NCI-H524 (cell line): Measurements from ENCODE around the gene USP50.
"Not testable (repeated sequence)": the region's sequence is repeated elsewhere in the genome, so short reads cannot be mapped to it uniquely, and the experiment has no call there.

Experiments used
- DNase-seq, 2 experiments: peaks; one replicate each; lab custom pipeline; 2025; lab: John Stamatoyannopoulos, UW

Gene USP50

DNA sequence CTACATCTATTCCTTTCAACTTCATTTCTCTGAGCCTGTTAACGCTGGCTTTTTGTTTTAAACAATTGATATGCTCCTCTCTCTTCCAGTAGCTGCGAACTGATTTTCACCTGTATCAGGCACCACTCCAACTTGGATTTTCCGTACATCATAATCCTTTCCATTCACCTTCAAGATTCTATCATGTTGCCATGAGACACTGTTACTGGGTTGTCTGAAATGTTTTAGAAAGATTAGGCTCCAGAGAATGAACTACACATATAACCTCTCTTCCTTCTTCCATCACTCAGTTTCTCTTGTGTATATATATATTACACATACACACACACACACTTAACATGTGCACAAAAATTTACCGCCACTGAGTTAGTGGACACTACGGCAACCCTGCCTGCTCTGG lies at the start of gene USP50:
Gene USP50, minus strand, starts transcription at position 101 of the 400 bp plus-strand sequence. CDS start 141 bp downstream, outside the sequence.
- DNase-seq = no peak

DNA sequence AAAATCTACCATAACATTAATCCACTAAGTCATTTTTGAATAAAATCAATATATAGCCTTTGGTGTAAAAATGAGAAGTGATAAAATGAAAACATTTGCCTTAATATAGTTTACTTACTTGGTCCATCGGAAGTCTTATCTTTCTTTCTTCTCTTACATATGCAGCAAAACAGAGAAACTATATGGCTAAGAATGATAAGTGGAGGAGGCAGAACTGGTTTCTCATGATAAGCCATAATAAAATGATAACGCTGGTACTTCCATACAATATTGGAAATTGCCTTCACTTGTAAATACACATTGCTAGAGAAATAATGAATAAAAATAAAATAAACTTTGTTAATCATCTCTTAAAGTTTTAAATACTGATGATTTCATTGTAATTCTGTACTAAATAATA lies 47.8 kb upstream of the USP50 start:
- DNase-seq = no peak

DNA sequence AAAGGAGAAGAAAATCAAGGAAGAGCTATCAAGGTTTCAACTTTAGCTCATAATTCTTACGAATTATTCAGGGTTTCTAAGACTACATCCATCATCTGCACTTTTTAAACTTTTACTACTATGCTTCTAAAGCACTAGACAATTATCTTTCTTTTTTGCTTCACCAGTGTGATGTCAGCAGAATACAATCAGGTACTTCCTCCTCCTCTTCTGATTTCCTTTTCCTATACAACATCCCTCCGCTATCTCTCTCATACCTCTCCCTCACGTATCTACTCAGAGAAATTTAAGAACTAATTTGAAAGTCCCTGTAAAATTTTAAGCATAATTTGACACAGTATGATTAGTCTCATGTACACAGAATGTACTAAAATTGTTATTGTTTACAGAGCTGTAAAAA lies 47.3 kb upstream of the USP50 start:
- no peak for DNase-seq

DNA sequence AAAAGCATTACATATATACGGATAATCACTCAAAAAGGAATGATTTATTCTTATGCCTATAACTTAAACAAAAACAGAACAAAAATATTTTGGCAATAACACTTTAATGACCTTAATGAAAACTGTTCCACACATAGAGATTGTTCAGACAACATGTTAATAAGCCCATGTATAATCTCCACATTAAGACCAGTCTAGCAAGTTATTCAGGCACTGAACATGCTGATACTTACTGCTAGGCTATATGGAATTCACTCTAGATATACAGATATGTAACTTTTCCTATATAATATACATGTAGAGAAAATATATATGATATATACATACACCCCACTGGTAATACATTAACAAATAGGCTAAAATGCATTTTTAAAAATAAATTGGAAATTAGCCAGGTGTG lies 43.8 kb upstream of the USP50 start:
- DNase-seq = no peak

DNA sequence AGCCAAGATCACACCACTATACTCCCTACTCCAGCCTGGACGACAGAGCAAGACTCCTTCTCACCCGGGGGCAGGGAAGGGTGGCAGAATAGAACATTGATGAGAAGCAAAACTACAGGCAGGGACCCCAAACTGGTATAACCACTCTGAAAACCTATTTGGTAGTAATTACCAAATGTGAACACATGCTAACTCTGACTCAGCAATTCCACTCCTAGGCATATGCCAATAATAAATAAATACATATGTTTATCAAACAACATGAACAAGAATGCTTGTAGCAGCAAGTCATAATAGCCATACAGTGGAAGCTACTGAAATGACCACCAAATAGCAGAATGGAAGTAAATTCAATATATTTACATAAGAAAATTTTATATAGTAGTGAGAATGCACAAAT lies 31.0 kb upstream of the USP50 start:
- DNase-seq = no peak

DNA sequence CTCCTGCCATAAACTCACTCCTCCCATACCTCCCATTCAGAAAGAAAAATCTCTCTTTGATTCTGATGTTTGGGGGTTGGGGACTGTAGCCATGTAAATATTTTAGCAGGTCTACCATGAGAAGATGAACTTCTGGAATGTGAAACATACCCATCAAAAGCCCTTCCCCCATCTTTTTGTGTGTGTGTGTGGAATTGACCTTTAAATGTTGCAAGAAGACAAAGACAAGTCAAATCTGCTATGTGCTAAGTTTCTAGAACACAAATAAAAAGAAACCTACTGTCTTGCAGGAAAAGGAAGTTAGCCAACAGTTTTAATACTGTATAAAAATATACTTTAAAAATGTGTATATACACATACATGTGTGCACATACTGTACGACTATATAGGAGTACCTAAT lies 29.7 kb upstream of the USP50 start:
- DNase-seq = no peak

DNA sequence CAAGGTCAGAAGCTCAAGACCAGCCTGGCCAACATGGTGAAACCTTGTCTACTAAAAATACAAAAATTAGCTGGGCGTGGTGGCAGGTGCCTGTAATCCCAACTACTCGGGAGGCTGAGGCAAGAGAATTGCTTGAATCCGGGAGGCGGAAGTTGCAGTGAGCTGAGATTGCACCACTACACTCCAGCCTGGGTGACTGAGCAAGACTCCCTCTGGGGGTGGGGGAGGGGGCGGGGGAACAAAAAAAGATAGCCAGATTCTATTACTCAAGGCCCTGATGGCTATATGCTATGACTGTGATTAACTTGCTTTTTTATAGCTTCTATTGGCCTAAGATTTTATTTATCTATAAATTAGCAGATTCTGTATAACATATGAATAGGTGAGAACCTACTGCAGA lies 27.4 kb upstream of the USP50 start:
- not testable (repeated sequence) for DNase-seq

DNA sequence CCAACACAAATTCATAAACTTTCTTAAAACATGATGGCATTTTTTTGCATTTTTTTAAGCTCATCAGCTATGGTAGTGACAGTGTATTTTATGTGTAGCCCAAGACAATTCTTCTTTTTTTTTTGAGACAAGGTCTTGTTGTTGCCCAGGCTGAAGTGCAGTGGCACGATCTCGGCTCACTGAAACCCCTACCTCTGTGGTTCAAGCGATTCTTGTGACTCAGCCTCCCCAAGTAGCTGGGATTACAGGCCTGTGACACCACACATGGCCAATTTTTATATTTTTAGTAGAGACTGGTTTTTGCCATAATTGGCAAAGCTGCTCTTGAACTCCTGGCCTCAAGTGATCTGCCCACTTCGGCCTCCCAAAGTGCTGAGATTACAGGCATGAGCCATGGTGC lies 17.3 kb upstream of the USP50 start:
- DNase-seq = no peak

DNA sequence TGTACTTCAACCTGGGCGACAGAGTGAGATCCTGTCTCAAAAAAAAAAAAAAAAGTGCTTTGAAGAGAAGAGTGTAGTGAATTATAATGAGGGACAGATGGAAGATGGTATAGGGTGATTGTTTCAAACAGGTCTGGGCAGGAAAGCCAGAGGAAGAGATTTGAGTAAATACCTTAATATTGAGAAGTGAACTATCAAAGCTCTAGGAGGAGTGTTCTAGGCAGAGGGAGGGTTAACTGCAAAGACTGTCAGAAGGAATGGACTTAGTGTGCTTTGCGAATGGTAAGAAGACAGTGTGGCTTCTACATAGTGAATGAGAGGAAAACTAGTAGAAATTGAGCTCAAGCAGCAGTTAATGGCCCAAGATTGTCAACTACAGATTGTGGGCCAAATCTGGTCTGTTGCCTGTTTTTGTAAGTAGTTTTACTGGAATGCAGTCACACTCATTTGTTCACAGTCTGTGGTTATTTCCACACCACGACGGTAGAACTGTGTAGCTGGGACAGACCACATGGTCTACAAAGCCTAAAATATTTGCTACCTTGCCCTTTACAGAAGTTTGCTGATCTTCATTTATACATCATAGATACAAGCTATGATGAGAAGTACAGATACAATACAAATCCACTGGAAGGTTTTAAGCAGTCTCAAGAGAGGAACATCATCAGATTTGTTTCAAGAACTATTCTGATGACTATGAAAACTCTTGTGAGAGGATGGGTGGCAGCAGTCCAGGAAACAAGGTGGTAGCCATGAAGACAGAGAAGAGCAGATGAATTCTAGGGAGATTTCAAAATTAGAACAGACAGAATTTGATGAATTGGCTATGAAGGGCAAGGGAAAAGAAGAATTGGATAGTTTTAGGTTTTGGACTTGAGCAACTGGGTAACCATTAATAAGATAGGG lies 16.5 kb upstream of the USP50 start:
- DNase-seq = peak in 1 of 2 experiments; percentile 34

DNA sequence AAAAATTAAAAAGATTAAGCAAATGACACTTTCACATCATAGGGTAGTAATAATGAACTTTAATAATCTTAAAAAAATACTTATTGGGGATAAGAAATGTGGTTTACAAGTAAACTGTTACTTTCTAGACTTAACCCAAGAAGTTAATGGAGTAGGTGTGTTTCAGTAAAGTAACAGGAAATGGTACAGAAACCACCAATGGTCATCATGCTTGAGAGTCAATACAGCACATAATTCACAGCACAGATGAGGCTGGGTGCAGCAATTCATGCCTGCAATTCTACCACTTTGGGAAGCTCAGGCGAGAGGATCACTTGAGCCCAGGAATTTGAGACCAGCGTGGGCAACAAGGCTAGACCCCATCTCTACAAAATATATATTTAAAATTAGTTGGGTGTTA lies 11.5 kb upstream of the USP50 start:
- DNase-seq = no peak

DNA sequence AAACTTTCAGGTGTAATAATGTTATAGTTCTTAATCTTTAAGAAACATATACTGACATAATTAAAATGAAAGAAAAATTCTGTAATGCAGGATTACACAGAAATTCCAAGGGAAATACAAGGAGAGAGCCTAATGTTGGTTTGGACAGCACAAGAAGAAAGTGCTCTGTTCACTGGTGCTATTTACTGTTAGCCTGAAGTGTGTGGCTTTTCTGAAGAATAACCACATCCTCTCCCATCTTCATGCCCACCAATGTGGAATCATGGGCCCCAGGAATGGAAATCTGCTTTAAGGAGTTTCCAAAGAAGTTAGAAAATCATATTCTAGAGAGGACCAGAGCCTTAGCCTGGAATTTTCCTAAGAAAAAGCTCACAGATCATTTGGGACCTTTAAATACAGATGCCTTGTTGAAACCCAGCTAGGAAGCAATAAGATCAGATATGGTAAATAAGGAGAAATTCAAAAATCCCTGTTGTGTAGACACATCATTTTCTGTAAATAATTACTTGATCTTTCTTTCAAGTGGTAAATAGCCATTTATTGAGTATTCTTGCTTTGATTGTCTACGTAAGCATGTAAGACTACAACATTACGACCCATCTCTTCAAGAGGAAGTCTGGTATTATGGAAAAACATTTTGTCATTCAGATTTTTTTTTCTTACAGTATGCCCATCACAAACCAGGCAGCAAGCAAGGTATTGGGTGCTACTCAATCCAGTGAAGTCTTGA lies 10.3 kb upstream of the USP50 start:
- DNase-seq = no peak

DNA sequence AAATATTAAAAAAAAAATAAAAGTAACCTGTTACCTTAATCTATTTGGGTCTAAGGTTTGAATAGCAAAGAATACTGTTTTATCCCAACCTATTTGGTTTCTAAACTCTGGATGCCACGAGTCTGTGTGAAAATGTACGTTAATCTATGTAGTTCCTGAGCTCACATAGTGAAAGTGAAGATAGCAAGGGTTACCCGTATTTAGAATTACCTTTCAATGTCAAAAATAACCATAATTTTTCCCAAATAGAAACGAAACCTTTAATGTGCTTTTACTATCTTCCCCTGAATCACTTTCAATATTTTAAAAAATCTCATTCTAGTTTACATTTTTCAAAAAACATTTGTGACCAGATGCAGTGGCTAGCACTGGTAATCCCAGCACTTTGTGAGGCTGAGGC lies 5.8 kb upstream of the USP50 start:
- no peak for DNase-seq

DNA sequence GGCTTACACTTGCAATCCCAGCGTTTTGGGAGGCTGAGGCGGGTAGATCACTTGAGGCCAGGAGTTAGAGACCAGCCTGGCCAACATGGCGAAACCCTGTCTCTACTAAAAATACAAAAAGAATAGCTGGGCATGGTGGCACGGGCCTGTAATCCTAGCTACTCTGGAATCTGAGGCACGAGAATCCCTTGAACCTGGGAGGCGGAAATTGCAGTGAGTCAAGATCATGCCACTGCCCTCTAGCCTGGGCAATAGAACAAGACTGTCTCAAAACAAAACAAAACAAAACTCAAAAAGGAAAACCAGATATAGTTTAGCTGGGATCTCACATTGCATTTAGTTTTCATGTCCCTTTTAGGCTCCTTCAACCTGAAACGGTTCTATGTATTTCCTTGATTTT lies 2.9 kb upstream of the USP50 start:
- DNase-seq = no peak

DNA sequence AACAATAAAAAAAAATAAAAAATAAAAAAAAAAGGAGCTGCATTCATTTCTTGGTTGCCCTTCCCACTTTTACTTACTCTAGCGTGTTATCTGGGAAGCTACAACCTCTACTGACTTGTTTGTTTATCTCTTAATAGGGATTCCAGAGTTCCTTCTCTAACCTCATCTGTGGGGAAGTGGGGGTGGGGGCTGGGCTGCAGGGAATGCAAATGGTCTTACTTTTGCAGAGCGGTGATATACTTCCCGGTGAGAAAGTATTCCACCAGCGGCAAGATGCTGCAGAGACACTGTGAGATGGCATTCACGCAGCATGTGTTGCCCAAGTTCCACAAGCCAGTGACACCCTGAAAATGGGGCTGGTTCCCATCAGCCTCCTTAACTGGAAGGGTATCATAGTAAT lies 2.1 kb downstream of the USP50 start:
- DNase-seq = no peak

DNA sequence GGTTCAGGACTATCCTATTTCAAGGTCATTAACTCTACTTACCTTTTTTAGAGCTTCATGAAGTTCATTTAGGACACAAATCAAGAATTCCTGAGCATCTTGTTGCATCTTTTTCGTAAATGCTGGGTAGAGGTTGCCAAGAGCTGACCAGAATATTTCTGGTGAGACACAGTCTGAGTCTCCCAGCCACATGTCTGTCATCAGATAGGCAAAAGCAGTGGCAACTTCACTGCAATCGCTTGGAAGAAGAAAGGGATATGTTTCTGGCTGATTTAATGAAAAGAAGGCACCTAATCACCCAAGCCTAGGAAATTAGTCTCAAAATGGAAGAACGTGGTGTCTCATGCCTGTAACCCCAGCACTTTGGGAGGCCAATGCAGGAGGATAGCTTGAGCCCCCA lies 2.9 kb downstream of the USP50 start:
- no peak for DNase-seq

DNA sequence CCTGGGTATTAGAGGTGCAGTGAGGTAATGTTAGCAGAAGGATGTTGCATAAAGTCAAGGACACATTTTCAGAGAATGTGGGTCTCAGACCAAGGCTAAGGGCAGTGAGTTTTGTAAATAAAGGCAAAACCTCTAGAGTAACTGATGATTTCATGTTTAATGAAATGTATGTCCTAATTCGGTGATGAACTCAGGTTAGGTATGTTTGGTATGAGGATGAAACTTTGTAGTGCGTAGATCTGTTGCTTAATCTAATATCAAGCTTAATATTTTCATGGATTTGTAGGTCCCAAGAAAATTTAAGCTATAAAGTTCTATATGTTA lies 3.6 kb downstream of the USP50 start:
- no peak for DNase-seq

DNA sequence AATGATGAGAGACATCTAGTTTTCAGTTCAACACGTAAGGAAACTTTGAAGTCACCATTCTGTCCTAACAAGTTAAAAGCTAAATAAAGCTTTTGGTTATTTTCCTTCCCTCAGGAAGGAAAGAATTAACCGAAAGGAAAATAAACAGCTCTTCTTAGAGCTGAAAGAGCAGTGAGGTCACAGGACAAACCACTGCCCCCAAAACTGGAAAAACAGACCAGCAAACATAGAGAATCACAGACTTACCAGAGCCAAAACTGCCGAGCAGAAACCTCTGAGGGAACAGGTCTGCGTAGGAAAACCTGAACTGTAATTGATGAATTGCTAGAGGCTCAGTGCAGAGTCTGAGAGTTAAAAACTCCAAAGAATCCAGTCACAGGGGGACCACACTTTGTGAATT lies 14.7 kb downstream of the USP50 start:
- no peak for DNase-seq

DNA sequence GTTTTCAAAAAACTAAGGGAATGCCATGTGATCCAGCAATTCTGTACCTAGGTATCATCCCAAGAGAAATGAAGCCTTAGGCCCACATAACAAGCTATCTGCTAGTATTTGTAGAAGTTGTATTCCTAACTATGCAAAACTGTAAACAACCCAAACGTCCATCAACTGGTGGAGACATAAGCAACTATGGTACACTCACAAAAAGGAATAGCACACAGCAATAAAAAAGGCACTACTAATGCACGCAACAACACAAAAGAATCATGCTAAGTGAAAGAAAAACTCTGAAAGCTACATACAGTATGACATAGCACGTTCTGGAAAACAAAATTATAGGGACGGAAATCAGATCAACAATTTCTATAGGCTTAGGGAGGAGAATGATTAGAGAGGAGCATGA lies 15.3 kb downstream of the USP50 start:
- DNase-seq = no peak

DNA sequence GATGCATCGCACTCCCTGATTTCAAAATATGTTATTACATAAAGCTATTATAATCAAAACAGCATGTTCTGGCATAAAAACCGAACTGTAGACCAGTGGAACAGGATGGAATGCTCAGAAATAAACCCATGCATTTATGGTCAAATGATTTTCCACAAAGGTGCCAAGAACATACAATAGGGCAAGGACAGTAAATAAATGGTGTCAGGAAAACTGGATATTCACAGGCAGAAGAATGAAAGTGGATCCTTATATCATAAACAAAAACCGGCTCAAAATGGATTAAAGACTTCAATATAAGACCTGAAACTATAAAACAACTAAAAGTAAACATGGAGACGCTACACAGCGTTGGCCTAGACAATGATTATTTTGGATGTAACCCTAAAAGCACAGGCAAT lies 22.6 kb downstream of the USP50 start:
- DNase-seq = no peak

DNA sequence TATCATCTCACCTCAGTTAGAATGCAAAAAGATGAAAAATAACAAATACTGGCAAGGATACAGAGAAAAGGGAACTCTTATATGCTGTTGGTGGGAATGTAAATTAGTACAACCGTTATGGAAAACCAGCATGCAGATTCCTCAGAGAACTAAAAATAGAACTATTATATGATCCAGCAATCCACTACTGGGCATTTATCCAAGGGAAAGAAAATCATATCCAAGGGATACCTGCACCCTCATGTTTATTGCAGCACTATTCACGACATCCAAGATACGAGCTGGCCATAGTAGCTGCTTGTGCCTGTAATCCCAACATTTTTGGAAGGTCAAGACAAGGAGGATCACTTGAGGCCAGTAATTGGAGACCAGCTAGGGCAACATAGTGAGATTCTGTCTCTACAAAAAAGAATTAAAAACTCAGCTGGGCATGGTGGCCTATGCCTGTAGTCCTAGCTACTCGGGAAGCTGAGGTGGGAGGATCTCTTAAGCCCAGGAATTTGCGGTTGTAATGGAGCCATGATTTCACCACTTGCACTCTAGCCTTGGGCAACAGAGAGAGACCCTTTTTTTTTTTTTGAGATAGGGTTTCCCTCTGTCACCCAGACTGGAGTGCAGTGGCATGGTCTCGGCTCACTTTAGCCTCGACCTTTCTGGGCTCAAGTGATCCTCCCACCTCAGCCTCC lies 26.6 kb downstream of the USP50 start:
- no peak for DNase-seq

DNA sequence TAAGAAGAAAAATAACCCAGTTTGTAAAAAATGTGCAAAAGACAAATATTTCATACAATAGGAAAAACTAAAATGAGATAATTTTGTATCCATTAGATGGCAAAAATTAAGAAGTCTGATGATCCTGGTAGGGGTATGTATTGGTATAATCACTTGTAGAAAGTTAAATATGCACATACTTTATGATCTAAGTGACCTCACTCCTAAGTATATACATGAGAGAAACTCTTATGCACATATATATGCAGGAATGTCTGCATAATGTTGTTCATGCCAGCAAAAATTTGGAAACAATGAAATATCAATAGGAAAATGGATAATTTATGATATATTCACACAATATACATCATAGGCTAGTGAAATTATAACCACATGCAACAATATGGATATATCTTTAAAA lies 33.5 kb downstream of the USP50 start:
- no peak for DNase-seq

DNA sequence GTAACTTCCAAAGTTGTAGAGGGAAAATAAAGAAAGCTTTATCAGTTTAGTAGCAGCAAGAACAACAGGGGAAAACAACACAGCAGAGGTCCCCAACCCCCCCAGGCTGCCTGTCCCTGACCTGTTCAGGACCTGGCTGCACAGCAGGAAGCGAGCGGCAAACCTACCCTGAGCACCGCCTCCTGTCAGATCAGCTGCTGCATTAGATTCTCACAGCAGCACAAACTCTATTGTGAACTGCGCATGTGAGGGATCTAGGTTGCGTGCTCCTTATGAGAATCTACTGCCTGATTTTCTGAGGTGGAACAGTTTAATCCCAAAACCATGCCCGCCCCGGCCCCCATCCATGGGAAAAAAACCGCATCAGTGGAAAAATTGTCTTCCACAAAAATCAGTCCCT lies 40.3 kb downstream of the USP50 start:
- no peak for DNase-seq

DNA sequence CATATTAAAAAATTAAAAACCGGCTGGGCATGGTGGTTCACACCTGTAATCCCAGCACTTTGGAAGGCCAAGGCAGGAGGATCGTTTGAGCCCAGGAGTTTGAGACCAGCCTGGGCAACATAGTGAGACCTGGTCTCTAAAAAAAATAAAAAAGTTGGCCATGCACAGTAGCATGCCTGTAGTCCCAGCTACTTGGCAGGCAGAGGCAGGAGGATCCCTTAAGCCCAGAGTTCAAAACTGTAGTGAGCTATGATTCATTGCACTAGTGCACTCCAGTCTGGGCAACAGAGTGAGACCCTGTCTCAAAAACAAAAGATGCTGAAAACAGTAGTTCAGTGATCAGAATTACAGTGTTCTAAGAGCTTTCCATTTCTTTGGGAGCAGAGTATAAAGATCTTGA lies 40.8 kb downstream of the USP50 start:
- DNase-seq = not testable (repeated sequence)
